SH-SY5Y (cell line): ENCODE data around the gene KLK4.

ENCODE experiments used
- GATA2 ChIP-seq: IDR thresholded peaks from 2 replicates; pipeline ENCODE4 v1.6.1; 2011; ENCODE audit warnings: mild to moderate bottlenecking, low read depth, low read length
- GATA3 ChIP-seq: IDR thresholded peaks from 2 replicates; pipeline ENCODE4 v1.6.1; 2011; ENCODE audit warnings: low read depth, mild to moderate bottlenecking, low read length, moderate library complexity

- TF ChIP-seq GATA2 (no peak), GATA3 (no peak)
Measured at GRCh38 chr19:50957587-50957986, 46.4 kb upstream of the KLK4 start.
